ENCODE data around the gene NRG2. TPM values are rescaled to one million over a fixed set of nuclear protein-coding genes. Genes with fewer than 3 reads are reported as not detected.

The NRG2 gene
- total RNA-seq, 3 donors from 2014 or later = 5.9 to 16.5 (median 7.2) TPM

DNA sequence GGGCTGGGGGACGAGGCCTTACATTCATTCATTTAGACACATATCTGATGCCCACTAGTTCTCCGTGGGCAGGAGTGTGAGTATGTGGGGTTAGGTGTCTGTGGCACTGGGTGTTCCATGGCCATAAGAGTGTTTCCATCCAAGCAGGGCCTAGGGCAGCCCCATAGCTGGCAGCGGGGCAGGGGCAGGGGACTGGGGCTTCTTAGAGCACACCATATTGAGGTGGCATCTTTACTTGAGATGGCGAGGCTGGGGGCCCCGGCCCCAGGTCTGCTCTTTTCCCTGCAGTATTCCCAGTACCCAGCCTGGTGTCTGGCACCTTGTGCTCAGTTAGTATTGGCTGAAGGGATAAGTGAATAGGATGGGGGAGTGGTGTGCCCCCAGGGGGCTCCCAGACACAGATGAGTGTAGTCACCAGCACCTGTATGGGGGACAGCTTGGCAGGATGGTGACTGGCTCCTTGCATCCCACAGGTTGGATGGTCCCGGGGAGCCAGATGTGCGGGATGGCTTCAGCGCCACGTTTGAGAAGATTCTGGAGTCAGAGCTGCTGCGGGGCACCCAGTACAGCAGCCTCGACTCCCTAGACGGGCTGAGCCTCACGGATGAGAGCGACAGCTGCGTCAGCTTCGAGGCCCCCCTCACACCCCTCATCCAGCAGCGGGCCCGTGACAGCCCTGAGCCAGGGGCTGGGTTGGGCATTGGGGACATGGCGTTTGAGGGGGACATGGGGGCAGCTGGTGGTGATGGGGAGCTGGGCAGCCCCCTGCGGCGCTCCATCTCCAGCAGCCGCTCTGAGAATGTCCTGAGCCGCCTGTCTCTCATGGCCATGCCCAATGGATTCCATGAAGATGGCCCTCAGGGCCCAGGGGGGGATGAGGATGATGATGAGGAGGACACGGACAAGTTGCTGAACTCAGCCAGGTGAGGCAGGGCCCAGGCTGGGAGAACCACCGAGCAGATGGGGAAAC, 230.0 kb downstream of the NRG2 start:
- H3K4me3 ChIP-seq = no peak overlapping the region
- H3K4me1 ChIP-seq = no peaks in the 10 kb centered on the region
- H3K27me3 ChIP-seq = no peaks in the 10 kb centered on the region
- TF ChIP-seq POLR2A (IDR thresholded peaks at IDR 0.05) (no peak), POLR2AphosphoS5 (IDR thresholded peaks at IDR 0.05) (no peak)
- TF ChIP-seq, protein P1, sequence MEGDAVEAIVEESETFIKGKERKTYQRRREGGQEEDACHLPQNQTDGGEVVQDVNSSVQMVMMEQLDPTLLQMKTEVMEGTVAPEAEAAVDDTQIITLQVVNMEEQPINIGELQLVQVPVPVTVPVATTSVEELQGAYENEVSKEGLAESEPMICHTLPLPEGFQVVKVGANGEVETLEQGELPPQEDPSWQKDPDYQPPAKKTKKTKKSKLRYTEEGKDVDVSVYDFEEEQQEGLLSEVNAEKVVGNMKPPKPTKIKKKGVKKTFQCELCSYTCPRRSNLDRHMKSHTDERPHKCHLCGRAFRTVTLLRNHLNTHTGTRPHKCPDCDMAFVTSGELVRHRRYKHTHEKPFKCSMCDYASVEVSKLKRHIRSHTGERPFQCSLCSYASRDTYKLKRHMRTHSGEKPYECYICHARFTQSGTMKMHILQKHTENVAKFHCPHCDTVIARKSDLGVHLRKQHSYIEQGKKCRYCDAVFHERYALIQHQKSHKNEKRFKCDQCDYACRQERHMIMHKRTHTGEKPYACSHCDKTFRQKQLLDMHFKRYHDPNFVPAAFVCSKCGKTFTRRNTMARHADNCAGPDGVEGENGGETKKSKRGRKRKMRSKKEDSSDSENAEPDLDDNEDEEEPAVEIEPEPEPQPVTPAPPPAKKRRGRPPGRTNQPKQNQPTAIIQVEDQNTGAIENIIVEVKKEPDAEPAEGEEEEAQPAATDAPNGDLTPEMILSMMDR (IDR thresholded peaks at IDR 0.05) = no peak
- no peaks in the 10 kb centered on the region for H3K36me3 ChIP-seq
- intact Hi-C loops (cut with DNase I; ENCODE audit: low total_unique reads) = no loop called here
- no peaks in the 10 kb centered on the region for H3K9me3 ChIP-seq
- no peak overlapping the region for H3K27ac ChIP-seq
- no peak for DNase-seq (ENCODE audit: low spot score in 2 of 2)

DNA sequence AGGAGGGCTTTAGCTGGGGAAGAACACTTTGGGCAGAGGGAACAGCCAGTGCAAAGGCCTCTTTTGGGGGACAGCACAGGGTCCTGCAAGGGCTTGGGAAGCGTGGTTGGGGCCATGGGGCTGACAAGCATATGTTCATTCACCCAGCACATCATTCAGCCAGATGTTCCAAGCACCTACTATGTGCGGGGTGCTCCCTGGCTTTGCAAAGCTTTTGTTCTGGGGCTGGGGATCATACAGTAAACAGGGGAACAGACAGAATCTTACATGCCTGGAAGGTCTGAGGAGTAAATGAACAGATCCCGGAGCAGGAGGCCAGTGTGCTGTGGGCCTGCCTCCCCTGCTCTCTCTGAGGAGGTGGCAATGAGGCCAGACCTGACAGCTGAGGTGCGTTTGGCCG, 230.8 kb downstream of the NRG2 start:
- no peak for TF ChIP-seq POLR2A (IDR thresholded peaks at IDR 0.05)
- TF ChIP-seq, protein P1 (IDR thresholded peaks at IDR 0.05) = no peak
- no peak for TF ChIP-seq POLR2AphosphoS5 (IDR thresholded peaks at IDR 0.05)
- no peaks in the 10 kb centered on the region for H3K36me3 ChIP-seq
- intact Hi-C loops (cut with DNase I; ENCODE audit: low total_unique reads) = no loop called here
- no peak for DNase-seq (ENCODE audit: low spot score in 2 of 2)
- H3K4me1 ChIP-seq = no peaks in the 10 kb centered on the region
- no peaks in the 10 kb centered on the region for H3K9me3 ChIP-seq
- no peak overlapping the region for H3K4me3 ChIP-seq
- no peaks in the 10 kb centered on the region for H3K27me3 ChIP-seq
- no peak overlapping the region for H3K27ac ChIP-seq

DNA sequence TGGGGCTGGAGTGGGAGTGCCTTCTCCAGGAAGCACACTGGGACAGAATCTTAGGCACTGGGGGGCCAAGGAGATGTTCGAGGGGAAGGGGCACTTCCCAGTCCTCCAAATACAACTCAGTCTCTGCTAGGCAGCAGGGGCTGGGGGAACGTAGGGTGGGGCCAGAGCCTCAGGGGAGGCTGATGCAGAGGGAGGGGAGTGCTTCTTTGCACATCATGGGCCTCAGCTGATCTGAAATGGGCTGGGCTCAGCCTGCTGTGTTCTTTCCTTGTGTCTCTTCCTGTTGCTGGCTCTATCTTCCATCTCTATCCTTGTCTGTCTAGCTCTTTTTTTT, 231.9 kb downstream of the NRG2 start:
- no peak for DNase-seq (ENCODE audit: low spot score in 2 of 2)
- Histone ChIP-seq H3K9me3 (no peaks in the 10 kb centered on the region), H3K36me3 (no peaks in the 10 kb centered on the region), H3K27ac (no peak overlapping the region), H3K4me3 (no peak overlapping the region), H3K4me1 (no peaks in the 10 kb centered on the region), H3K27me3 (no peaks in the 10 kb centered on the region)
- intact Hi-C loops (cut with DNase I; ENCODE audit: low total_unique reads) = no loop called here
- TF ChIP-seq POLR2AphosphoS5 (IDR thresholded peaks at IDR 0.05) (no peak), POLR2A (IDR thresholded peaks at IDR 0.05) (no peak)
- TF ChIP-seq, protein P1 (IDR thresholded peaks at IDR 0.05) = no peak

DNA sequence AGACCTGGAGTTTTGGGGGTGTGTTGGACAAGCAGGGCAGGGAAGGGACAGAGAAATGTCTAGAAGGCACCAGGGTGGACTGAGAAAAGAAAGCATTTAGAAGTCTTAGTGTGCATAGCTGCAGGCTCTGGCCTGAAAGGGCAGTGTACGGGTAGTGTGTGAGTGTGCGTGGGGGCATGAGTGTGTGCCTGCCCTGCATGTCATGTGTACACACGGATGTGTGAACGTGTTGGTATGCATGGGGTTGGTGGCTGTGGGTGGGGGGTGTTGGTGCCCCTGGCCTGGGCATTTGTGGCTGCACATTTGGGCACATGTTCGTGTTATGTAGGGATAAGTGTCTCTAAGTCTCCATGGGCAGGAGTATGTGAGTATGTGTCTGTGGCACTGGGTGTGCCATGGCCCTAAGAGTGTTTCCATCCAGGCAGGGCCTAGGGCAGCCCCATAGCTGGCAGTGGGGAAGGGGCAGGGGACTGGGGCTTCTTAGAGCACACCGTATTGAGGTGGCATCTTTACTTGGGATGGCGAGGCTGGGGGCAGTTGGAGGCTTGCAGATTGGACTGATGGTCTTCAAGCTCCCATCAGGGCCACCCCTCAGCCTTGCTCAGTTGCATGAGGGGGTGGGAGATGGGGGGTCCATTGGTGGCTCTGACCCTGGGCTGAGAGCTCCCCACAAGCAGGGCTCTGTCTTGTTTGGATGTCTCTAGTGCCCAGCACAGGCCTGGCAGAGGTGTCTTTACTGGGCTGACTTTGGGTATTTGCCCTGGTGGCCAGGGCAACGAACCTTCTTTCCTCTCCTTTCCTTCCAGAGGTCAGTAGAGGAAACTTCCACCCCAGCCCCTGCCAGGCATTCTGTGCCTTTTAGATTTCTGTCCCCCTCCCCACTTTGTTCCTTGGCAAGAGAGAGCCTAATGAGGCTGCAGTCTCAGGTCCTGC, 232.5 kb downstream of the NRG2 start:
- H3K36me3 ChIP-seq = no peaks in the 10 kb centered on the region
- H3K9me3 ChIP-seq = no peaks in the 10 kb centered on the region
- TF ChIP-seq, protein P1 (IDR thresholded peaks at IDR 0.05) = no peak
- no peak for TF ChIP-seq POLR2AphosphoS5 (IDR thresholded peaks at IDR 0.05)
- no peaks in the 10 kb centered on the region for H3K4me1 ChIP-seq
- H3K27me3 ChIP-seq = no peaks in the 10 kb centered on the region
- DNase-seq (ENCODE audit: low spot score in 2 of 2) = no peak
- no peak overlapping the region for H3K27ac ChIP-seq
- intact Hi-C loops (cut with DNase I; ENCODE audit: low total_unique reads) = no loop called here
- H3K4me3 ChIP-seq = no peak overlapping the region

All from breast epithelium (tissue), 4 donors.